Ishikawa (cell line): ENCODE results near the gene SLC2A6.

Experiments used
- CEBPB ChIP-seq: IDR thresholded peaks from 2 replicates; pipeline ENCODE4 v1.6.1; 2012
- CREB1 ChIP-seq: IDR thresholded peaks from 2 replicates; pipeline ENCODE4 v1.6.1; 2012; ENCODE audit warnings: low read depth
- EGR1 ChIP-seq: IDR thresholded peaks from 2 replicates; pipeline ENCODE4 v1.6.1; 2012
- EP300 ChIP-seq: IDR thresholded peaks from 2 replicates; pipeline ENCODE4 v1.6.1; 2012; ENCODE audit warnings: borderline replicate concordance
- FOXM1 ChIP-seq: IDR thresholded peaks from 2 replicates; pipeline ENCODE4 v1.6.1; 2012; ENCODE audit warnings: low read depth, borderline replicate concordance
- MAX ChIP-seq: IDR thresholded peaks from 2 replicates; pipeline ENCODE4 v1.6.1; 2012
- NFIC ChIP-seq: IDR thresholded peaks from 2 replicates; pipeline ENCODE4 v1.6.1; 2012
- RAD21 ChIP-seq: IDR thresholded peaks from 2 replicates; pipeline ENCODE4 v1.6.1; 2012; ENCODE audit warnings: low read depth
- REST ChIP-seq: IDR thresholded peaks from 2 replicates; pipeline ENCODE4 v1.6.1; 2012; ENCODE audit warnings: low read depth, mild to moderate bottlenecking
- TAF1 ChIP-seq: IDR thresholded peaks from 2 replicates; pipeline ENCODE4 v1.6.1; 2012; ENCODE audit warnings: low read depth, mild to moderate bottlenecking
- TCF12 ChIP-seq: IDR thresholded peaks from 2 replicates; pipeline ENCODE4 v1.6.1; 2012; ENCODE audit warnings: low read depth
- TEAD4 ChIP-seq: IDR thresholded peaks from 2 replicates; pipeline ENCODE4 v1.6.1; 2012
- YY1 ChIP-seq: IDR thresholded peaks from 2 replicates; pipeline ENCODE4 v1.6.1; 2012; ENCODE audit warnings: low read depth
- ZBTB7A ChIP-seq: IDR thresholded peaks from 2 replicates; pipeline ENCODE4 v1.6.1; 2012; ENCODE audit warnings: low read depth
- TF ChIP-seq, protein P1 (sequence below): IDR thresholded peaks from 2 replicates; pipeline ENCODE4 v1.6.1; 2012

Gene SLC2A6

DNA sequence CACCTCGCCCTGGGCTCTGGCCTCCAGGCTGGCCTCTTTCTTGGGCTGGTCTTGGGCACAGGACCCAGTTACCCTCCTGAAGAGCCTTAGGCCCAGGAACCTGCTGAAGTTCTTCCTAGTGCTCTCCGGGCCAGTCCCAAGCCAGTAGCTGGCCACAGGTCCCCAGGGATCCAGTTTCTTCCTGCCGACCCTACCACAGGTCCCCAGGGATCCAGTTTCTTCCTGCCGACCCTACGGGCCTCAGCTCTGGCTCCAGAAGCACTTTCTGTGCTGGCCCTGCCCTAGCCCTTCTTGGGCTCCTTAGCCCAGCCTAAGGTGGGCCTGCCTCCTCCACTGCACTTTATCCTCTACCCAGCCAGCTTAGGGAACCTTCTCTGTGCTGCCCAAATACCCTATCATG lies 37.3 kb downstream of the SLC2A6 start:
- no peak for TF ChIP-seq CREB1
- TF ChIP-seq TAF1, result no peak
- TF ChIP-seq REST, result no peak
- no peak for TF ChIP-seq RAD21
- TF ChIP-seq TCF12, result no peak
- TF ChIP-seq NFIC, result no peak
- TF ChIP-seq YY1, result no peak
- TF ChIP-seq MAX, result no peak
- no peak for TF ChIP-seq FOXM1
- no peak for TF ChIP-seq EP300
- TF ChIP-seq, protein P1, sequence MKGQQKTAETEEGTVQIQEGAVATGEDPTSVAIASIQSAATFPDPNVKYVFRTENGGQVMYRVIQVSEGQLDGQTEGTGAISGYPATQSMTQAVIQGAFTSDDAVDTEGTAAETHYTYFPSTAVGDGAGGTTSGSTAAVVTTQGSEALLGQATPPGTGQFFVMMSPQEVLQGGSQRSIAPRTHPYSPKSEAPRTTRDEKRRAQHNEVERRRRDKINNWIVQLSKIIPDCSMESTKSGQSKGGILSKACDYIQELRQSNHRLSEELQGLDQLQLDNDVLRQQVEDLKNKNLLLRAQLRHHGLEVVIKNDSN, result no peak
- TF ChIP-seq TEAD4, result no peak
- no peak for TF ChIP-seq ZBTB7A
- no peak for TF ChIP-seq CEBPB

- TF ChIP-seq, protein P1, result no peak
- TF ChIP-seq ZBTB7A (no peak), MAX (no peak), RAD21 (no peak), TEAD4 (no peak), TCF12 (no peak), EP300 (no peak), CEBPB (no peak), REST (no peak), TAF1 (no peak), EGR1 (no peak), FOXM1 (no peak), CREB1 (no peak), NFIC (no peak), YY1 (no peak)
Observed at GRCh38 chr9:133440874-133441273, 38.0 kb downstream of the SLC2A6 start.

DNA sequence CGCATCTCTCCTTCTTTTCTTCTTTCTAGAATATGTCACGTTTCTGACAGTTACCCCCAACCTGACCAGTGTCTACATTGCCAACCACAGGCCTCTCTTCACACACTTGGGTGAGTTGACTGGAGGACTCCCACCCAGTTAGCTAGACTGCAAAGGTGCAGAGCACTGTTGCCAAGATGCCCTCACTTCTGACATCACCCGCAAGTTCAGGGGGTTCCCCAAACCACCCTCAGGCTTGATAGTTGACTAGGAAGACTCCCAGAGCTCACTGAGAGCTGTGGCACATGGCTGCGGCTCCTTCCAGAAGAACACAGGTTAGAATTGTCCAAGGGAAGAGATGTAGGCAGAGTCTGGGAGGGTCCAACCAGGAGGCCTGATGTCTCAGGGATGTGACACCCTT lies 39.6 kb downstream of the SLC2A6 start:
- no peak for TF ChIP-seq CREB1
- TF ChIP-seq TEAD4, result no peak
- TF ChIP-seq CEBPB, result no peak
- no peak for TF ChIP-seq YY1
- no peak for TF ChIP-seq MAX
- no peak for TF ChIP-seq FOXM1
- no peak for TF ChIP-seq TCF12
- TF ChIP-seq RAD21, result no peak
- TF ChIP-seq EP300, result no peak
- no peak for TF ChIP-seq TAF1
- TF ChIP-seq, protein P1, result no peak
- TF ChIP-seq REST, result no peak
- no peak for TF ChIP-seq ZBTB7A
- no peak for TF ChIP-seq NFIC
- no peak for TF ChIP-seq EGR1
